HG03520 (cell line): ENCODE results near the gene DHH.
"Not testable (repeated sequence)": the region's sequence is repeated elsewhere in the genome, so short reads cannot be mapped to it uniquely, and the experiment has no call there.

Source experiments
- ATAC-seq: cut with Tn5 transposase; IDR thresholded peaks from one replicate; pipeline ENCODE4 v1.9.1; 2021; ENCODE audit warnings: mild to moderate bottlenecking, moderate library complexity; ENCODE audit not compliant: unreplicated experiment

Gene DHH

GRCh38 chr12:49094160-49094974 is at the start of gene DHH:
Gene DHH, minus strand, starts transcription at chr12:49094801. Its CDS starts 289 bp downstream, at chr12:49094512.
- ATAC-seq: no peak

- ATAC-seq: no peak
Measured at GRCh38 chr12:49144384-49144783, 49.8 kb upstream of the DHH start.

DNA sequence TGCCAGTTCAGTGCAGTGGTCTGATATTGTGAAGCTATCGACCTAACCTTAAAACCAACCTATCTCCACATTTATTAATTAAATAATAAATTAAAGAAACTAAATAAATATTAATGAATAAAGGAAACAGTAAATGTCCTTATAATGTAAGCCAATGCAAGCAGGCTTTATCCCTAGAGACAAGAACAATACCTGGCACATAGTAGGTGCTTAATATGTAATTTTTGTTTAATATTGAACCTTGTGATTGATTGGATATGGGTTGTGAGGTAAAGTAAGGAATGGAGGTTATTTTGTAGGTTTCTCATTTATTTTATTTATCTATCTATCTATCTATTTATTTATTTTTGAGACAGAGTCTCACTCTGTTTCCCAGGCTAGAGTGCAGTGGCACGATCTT is 44.4 kb upstream of the DHH start:
- no peak for ATAC-seq

GRCh38 chr12:49138587-49138986 is 44.0 kb upstream of the DHH start:
- ATAC-seq: no peak

GRCh38 chr12:49137476-49137875 is 42.9 kb upstream of the DHH start:
- ATAC-seq: no peak

GRCh38 chr12:49136997-49137396 is 42.4 kb upstream of the DHH start:
- ATAC-seq: not testable (repeated sequence)

DNA sequence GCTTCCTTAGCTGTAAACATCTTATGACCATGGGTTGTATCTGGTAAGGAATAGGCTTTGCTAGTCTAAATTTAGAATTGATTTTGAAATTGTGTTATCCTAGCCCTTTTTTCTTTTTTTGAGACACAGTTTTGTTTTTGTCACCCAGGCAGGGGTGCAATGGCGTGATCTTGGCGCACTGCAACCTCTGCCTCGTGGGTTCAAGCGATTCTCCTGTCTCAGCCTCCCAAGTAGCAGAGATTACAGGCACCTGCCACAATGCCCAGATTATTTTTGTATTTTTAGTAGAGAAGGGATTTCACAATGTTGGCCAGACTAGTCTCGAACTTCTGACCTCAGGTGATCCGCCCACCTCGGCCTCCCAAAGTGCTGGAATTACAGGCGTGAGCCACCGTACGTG is 39.0 kb upstream of the DHH start:
- ATAC-seq: no peak

DNA sequence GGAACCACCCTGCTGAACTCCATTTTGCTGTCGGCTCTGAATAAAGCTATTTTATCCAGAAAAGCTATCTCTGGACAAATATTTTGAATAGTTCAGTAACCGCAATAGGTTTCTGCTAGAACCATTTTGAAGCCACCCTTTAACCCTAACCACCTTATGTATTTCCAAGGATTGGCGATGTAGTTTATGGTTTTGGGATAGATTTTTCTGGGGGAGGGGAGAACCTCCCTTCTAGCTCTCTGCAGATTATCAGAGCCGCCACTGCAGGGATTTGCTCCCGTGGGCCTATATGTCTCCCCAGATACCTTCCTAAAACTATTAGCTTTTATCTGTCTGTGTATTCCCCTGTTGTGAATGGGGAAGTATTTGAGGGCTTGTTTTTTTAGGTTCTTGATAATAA is 38.4 kb upstream of the DHH start:
- no peak for ATAC-seq

GRCh38 chr12:49131894-49132461 is 37.4 kb upstream of the DHH start:
- no peak for ATAC-seq

DNA sequence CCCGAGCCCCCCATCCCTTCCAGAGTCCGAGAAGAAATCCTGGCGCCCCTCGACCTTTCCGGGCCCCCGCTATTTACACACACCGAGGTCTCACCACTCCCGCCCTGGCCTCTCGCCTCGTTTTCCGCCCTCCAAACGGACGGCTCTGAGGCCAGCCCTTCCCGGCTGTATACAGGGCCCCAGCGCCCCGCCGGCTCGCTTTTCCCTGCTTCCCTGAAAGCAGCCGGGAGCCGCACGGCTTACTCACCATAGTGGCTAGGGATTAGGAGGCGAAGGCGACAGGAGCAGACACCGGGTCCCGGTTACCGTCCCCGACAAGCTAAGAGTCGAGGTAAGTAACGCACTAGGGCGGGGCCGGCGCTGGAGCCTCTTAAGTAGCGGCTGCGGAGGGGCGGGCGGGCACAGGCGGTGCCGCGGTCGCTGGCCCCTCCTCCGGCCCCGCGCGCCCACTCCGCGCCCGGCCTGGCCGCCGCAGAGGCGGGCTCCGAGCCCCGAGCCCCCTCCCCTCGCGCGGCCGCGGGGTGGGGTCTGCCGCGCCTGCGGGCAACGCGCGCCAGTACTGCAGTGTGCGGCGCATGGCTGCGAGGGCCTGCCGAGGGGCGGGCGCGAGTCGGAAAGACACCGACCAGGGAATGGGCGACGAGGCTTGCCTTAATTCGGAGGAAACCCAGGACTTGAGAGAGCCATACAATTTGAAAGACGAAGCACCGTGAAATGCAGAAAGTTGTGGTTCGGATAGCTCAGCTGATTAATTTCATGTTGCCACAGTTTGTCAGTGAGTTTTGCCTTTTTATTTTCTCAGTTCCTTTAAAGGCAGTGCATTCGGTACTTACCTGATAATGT is 36.7 kb upstream of the DHH start, which contains the start of gene TUBA1B:
TSS of gene TUBA1B (minus strand) at position 345 of the 843 bp plus-strand sequence. CDS start at position 250, 95 bp downstream.
- peak; percentile 66 for ATAC-seq

- ATAC-seq: peak; percentile 48
Measured at GRCh38 chr12:49130151-49131050, 35.8 kb upstream of the DHH start.

DNA sequence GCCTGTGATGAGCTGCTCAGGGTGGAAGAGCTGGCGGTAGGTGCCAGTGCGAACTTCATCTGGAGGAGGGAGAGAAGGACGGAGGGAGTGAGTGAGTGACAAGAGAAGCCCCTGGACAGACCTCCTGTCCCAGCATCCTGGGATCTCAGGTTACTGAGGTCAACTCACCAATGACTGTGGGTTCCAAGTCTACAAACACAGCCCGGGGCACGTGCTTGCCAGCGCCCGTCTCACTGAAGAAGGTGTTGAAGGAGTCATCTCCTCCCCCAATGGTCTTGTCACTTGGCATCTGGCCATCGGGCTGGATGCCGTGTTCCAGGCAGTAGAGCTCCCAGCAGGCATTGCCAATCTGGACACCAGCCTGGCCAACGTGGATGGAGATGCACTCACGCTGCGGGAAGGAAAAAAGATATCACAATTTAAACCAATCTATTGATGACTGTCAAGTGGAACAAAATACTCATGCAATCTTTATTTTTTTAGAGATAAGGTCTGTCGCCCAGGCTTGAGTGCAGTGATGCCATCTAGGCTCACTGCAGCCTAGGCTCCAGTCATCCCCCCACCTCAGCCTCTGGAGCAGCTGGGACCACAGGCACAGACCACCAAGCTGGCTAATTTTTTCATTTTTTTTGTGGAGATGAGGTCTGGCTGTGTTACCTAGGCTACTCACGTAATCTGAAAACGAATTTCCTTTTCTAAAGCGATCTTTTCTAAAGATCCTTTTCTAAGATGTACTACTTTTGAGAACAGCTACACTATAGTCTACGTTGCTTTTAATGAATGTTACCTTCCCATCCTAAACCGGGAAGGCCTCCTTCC is 34.9 kb upstream of the DHH start:
- no peak for ATAC-seq

DNA sequence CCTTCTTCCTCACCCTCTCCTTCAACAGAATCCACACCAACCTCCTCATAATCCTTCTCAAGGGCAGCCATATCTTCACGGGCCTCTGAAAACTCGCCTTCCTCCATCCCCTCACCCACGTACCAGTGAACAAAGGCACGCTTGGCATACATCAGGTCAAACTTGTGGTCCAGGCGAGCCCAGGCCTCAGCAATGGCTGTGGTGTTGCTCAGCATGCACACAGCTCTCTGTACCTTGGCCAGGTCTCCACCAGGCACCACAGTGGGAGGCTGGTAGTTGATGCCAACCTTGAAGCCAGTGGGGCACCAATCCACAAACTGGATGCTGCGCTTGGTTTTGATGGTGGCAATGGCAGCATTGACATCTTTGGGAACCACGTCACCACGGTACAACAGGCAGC is 33.4 kb upstream of the DHH start:
- ATAC-seq: not testable (repeated sequence)

- ATAC-seq: no peak
Measured at GRCh38 chr12:49126852-49127763, 32.5 kb upstream of the DHH start.

GRCh38 chr12:49121047-49121696 is 26.6 kb upstream of the DHH start:
- no peak for ATAC-seq

- ATAC-seq: no peak
Measured at GRCh38 chr12:49111206-49111605, 16.6 kb upstream of the DHH start.

- ATAC-seq: peak; percentile 97
Measured at GRCh38 chr12:49110464-49111155, 16.0 kb upstream of the DHH start, which contains the start of gene LMBR1L. Gene LMBR1L, minus strand, starts transcription at chr12:49110847. Its CDS starts 292 bp downstream, at chr12:49110555.
